GM18499 (cell line): ENCODE results near the gene AUTS2.

Experiments used
- ATAC-seq: cut with Tn5 transposase; IDR thresholded peaks from one replicate; pipeline ENCODE4 v1.9.1; 2021; ENCODE audit warnings: moderate number of reproducible peaks; ENCODE audit not compliant: insufficient read depth, unreplicated experiment

The AUTS2 gene

DNA sequence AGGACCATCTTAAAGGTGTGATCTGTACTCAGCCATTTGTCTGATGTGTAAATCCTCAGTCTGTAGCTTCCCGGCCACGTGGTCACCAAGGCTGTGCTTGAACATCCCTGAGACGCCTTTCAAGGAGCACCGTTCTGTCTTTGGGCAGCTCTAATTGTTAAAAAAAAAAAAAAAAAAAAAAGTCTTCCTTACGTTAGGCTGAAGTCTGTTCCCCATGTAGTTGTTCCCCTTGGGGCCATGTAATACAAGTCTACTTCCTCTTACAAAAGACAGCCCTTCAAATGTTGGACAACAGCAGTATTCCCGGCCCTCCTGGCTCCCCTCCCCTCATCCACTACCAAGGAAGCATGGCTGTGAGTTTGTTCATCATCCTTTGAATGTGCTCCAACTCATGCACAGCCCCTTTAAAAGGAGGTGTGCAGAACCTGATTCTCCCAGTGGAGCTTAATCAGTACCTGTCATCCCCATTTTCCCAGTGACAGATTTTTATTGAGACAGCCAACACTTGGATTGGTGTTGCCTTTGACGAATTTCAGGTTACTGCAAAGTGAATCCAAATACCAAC lies 1141.5 kb downstream of the AUTS2 start:
- no peak for ATAC-seq

GRCh38 chr7:70741666-70742065 lies 1143.4 kb downstream of the AUTS2 start:
- ATAC-seq, result no peak

GRCh38 chr7:70743531-70744325 lies 1145.5 kb downstream of the AUTS2 start:
- ATAC-seq, result no peak

- ATAC-seq, result no peak
These were observed 1146.2 kb downstream of the AUTS2 start for GRCh38 chr7:70744492-70744891.

DNA sequence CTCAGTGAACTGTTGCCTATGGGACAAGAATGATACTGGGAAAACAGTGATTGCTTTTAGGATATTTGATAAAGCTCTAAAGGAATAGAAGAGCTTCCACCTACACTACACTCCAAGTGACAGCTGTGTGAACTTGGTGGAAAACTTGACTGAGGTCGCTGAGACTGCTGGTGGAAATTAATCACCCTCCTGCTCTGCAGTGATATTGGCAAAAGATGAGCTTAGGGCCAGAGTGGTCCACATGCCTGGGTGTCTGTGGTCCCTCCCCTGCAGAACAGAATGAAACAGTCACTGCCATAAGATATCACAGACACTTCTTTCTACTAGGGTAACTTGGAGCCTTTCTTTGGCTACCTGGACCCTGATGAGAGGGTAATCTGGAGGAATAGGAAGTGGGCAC lies 1151.6 kb downstream of the AUTS2 start:
- ATAC-seq, result no peak

DNA sequence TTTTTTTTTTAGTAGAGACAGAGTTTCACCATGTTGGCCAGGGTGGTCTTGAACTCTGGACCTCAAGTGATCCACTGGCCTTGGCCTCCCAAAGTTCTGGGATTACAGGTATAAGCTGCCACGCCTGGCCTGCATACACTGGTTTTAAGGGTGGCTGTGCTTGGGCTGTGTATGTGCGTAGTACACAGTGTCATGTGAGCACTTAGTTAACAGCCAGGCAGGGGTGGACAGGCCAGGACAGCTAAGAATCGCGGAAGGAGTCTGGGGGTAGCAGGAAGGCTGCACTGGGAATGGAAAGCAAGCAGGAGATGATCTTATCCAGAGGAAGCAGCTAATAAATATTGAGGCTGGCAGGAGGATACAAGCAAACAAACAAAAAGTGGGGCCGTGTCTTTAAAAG lies 1153.6 kb downstream of the AUTS2 start:
- ATAC-seq, result no peak

DNA sequence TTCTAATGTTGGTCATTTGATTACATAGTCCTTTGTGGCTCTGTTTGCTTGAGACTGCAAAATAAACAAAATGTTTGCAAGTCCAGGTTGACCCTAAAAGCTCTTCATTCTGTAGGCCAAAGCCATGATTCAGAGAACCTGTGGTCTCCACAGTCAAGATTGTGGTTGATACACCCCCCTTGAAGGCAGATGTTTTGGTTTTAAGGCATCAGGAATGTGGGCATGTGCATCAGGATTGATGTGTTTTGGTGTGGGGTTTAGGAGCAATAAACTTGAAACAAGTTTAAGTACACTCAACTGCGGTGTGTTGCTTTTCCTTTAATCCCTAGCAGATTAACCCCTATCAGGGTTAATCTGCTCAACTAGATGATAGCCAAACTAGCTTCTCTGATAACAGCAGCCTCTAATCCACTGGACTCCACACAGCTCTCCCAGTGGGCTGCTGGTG lies 1154.5 kb downstream of the AUTS2 start:
- ATAC-seq, result no peak

GRCh38 chr7:70756789-70757188 lies 1158.5 kb downstream of the AUTS2 start:
- no peak for ATAC-seq

GRCh38 chr7:70758646-70759045 lies 1160.4 kb downstream of the AUTS2 start:
- ATAC-seq, result no peak

DNA sequence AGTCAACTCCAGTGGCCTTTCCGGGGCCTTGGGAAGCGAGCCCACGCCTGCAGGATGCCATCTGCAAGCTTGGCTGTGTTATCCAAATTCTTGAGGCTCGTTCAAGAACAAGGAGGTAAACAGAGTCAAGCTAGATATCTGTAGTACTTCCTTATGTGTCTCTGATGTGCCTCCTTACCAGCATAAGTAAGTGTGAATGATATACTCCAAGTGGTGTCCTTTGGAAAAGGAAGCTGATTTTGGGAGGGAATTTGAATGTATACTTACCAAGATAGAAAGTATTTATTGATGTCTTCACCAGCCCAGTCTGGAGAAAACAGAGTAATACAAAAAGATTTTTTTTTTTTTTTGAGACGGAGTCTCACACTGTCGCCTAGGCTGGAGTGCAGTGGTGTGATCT lies 1161.4 kb downstream of the AUTS2 start:
- no peak for ATAC-seq

- peak; percentile 42 for ATAC-seq
These were observed 1163.5 kb downstream of the AUTS2 start for GRCh38 chr7:70761711-70762328.

DNA sequence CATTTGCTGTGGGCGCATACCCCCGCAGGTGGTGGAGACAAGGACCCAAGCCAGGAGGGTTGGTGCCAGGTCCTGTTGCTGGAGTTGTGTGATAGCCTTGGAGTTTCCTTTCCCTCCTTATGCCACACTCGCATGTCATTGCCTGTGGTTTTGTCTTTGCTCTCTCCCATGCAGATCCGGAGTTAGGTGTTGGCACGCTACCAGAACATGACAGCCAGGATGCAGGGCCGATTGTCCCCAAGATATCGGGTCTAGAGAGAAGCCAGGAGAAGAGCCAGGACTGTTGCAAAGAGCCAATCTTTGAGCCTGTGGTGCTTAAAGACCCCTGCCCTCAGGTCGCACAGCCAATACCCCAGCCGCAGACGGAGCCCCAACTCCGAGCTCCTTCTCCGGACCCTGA lies 1164.4 kb downstream of the AUTS2 start:
- ATAC-seq, result no peak

- peak; percentile 82 for ATAC-seq
These were observed 1165.9 kb downstream of the AUTS2 start for GRCh38 chr7:70763961-70764691.

- ATAC-seq, result no peak
These were observed 1166.5 kb downstream of the AUTS2 start for GRCh38 chr7:70764701-70765208.

DNA sequence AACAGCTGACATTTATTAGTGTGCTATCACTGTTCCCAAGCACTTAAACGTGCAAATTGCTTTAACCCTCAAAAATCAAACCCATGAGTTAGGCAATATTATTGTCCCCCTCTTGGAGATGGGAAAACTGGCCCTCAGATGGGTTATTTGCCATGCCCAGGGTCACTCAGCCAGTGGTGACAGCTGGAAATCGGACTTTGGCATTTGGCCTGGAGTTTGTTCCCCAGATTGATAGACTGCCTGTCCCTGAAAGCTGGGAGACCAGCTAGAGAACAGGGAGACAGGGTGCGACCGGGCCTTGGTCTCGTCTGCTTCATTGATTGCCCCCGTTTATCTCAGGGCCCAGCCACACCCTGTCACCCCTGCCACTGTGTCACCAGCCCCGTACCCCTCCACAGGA lies 1167.4 kb downstream of the AUTS2 start:
- ATAC-seq, result no peak

DNA sequence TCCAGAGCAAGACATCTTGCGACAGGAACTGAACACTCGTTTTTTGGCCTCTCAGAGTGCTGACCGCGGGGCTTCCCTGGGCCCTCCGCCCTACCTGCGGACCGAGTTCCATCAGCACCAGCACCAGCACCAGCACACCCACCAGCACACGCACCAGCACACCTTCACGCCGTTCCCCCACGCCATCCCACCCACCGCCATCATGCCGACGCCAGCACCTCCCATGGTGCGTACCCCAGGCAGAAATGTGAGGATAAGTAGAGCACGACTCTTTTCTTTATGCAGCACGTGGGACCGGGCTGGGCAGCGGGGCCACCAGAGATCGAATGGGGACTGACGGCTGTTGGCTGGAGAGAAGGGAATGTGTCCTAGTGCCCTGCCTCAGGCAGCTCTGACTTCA lies 1167.8 kb downstream of the AUTS2 start:
- ATAC-seq, result no peak

DNA sequence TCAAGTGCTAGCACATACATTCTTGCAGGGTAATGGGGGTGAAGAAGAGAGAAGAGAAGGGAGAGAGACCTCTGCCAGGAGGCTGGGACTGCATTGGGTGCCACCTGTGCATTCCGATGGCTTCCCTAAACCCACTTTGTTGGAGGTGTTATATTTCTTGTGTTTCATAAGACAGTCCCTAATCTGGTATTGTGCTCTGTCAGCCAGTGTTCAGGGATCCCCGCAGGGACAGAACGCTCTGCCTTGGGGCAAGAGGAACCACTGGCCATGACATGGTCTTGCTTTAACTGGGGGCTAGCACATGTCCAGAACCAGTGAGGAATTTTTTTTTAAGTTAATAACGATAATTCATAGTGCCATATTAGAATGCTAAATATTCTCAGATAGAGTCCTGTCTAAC lies 1168.4 kb downstream of the AUTS2 start:
- ATAC-seq, result no peak

GRCh38 chr7:70770154-70770553 lies 1171.9 kb downstream of the AUTS2 start:
- no peak for ATAC-seq

GRCh38 chr7:70771451-70771850 lies 1173.2 kb downstream of the AUTS2 start:
- ATAC-seq, result no peak

GRCh38 chr7:70772891-70773290 lies 1174.6 kb downstream of the AUTS2 start:
- ATAC-seq, result no peak

GRCh38 chr7:70773406-70773805 lies 1175.1 kb downstream of the AUTS2 start:
- ATAC-seq, result no peak
